HUES6 (cell line): Measurements from ENCODE around the gene EIF4E3.

Experiments used
- H3K27ac ChIP-seq: 2 replicates; pipeline ENCODE4 v1.7.0; 2013; ENCODE audit warnings: low read depth, mild to moderate bottlenecking, low read length, inconsistent platforms
- H3K27me3 ChIP-seq: 2 replicates; pipeline ENCODE4 v1.6.1; 2013; ENCODE audit warnings: low read length; ENCODE audit not compliant: control insufficient read depth, insufficient read depth
- H3K36me3 ChIP-seq: 2 replicates; pipeline ENCODE4 v1.6.1; 2013; ENCODE audit warnings: low read length; ENCODE audit not compliant: control insufficient read depth, insufficient read depth
- H3K4me1 ChIP-seq: 2 replicates; pipeline ENCODE4 v1.6.1; 2013; ENCODE audit warnings: low read length; ENCODE audit not compliant: control insufficient read depth, insufficient read depth
- H3K4me3 ChIP-seq: 2 replicates; pipeline ENCODE4 v1.5.1; 2013; ENCODE audit warnings: low read depth, low read length
- H3K9ac ChIP-seq: one replicate; pipeline ENCODE4 v1.6.1; 2013; ENCODE audit warnings: mild to moderate bottlenecking, low read length
- H3K9me3 ChIP-seq: 2 replicates; pipeline ENCODE4 v1.6.1; 2013; ENCODE audit warnings: low read depth, low read length; ENCODE audit not compliant: control insufficient read depth, insufficient read depth

EIF4E3 gene

DNA sequence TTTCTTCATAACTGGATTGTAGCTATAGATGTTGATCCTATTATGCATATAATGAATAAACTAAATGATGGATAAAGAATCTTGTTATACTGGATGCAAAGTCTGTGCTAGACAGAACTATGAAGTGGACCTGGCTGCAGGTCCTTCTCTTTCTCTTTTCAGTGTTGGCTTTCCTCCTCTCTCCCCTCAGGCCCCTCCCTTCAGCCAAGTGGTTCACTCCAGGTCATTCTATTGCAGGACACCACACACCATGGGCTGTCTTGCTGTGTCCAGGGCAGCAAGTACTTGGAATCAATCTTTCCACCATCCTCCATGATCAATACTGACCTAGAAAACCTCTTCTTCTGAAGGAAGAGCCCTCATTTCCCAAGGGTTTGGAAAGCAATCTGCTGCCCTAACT lies 20.3 kb downstream of the EIF4E3 start:
- H3K27me3 ChIP-seq: no peaks in the 10 kb centered on the region
- no peak overlapping the region for H3K4me3 ChIP-seq
- H3K27ac ChIP-seq: no peak overlapping the region
- peaks cover 28% of the 10 kb centered on the region for H3K4me1 ChIP-seq
- no peak overlapping the region for H3K9ac ChIP-seq
- no peaks in the 10 kb centered on the region for H3K9me3 ChIP-seq
- H3K36me3 ChIP-seq: no peaks in the 10 kb centered on the region; the same call in 1 of the 2 replicates

DNA sequence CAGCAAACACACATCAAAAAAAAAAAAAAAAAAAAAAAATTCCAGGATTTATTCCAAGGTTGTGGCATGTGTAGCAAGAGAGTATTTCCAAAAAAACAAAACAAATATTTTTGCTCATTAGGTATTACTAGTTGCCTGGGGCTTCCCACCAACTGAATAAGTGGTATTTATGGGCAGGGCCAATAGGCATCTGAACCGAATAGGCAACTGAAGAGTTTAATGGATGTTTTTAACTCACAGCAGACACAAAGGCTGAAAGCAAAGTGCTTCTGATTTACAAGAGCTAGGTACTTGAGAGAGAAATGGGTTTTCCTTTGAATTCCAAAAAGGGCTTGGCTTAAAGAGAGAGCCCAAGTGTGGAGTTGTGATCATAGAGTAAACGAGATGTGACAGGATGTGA lies 21.4 kb downstream of the EIF4E3 start:
- Histone ChIP-seq H3K36me3 (no peaks in the 10 kb centered on the region), H3K27ac (peak overlapping the region; percentile 52; the same call in 1 of the 2 replicates), H3K4me3 (no peak overlapping the region), H3K9ac (peak overlapping the region; percentile 19), H3K27me3 (no peaks in the 10 kb centered on the region), H3K9me3 (no peaks in the 10 kb centered on the region), H3K4me1 (peaks cover 28% of the 10 kb centered on the region)

- Histone ChIP-seq H3K9me3 (no peaks in the 10 kb centered on the region), H3K36me3 (no peaks in the 10 kb centered on the region), H3K9ac (no peak overlapping the region), H3K4me3 (no peak overlapping the region), H3K27me3 (no peaks in the 10 kb centered on the region), H3K4me1 (peaks cover 28% of the 10 kb centered on the region), H3K27ac (no peak overlapping the region)
These were observed 22.8 kb downstream of the EIF4E3 start for GRCh38 chr3:71702131-71703024.

DNA sequence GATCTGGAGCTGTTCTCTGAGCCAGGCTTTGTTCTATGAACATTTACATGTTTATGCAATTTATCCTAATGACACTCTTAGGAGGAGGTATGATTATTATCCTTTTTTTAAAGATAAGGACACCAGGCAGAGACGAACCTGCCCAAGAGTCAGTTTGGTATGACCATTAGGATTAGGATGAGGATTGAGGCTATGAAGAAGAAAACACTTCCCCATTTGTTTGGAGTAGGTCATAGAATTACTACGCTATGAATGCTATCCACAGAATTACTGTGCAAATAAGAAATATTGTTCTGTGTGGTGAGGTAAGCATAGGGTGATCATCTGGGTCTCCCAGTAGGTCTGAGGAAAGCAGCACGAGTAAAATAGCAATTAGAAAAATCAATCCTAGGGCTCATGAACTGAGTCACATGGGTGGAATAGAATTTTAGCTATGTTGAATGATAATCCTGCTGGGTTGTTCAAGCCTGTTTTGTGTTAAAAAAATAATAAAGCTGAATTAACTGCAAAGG lies 23.9 kb downstream of the EIF4E3 start:
- Histone ChIP-seq H3K27me3 (no peaks in the 10 kb centered on the region), H3K9me3 (no peaks in the 10 kb centered on the region), H3K4me3 (no peak overlapping the region), H3K27ac (no peak overlapping the region), H3K36me3 (no peaks in the 10 kb centered on the region), H3K9ac (no peak overlapping the region), H3K4me1 (peaks cover 28% of the 10 kb centered on the region)

- H3K4me1 ChIP-seq: peaks cover 26% of the 10 kb centered on the region
- H3K9ac ChIP-seq: no peak overlapping the region
- H3K27ac ChIP-seq: no peak overlapping the region
These were observed 30.2 kb downstream of the EIF4E3 start for GRCh38 chr3:71695000-71695482.

DNA sequence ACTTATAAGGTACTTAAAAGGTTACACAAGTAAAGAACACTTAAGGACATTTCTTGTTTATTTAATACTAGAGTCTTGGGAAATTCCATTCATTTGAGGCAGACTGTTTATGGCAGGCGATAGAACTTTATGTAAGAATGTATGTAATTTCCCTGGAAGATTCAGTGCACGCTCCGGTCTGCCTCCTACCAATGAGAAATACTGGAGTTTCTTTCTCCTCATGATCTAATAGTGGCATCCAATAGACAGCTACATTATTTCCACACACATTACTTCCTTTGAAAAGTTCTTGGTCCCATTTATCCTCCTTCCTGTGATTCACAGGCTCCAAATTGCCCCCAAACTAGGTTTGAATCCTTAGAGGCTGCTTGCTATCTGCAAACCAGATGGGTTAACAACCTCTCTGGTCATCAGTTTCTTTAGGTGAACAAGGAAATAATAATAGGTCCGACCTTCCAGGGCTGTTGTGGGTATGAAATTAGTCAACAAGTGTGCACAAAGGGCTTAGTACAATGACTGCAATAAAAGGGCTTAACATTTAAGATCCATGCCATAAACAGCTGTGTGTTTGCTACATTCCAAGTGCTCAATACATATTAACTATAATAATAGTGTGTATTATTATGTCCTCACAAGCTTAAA lies 30.7 kb downstream of the EIF4E3 start:
- H3K4me1 ChIP-seq: peaks cover 31% of the 10 kb centered on the region
- H3K9ac ChIP-seq: no peak overlapping the region
- no peak overlapping the region for H3K4me3 ChIP-seq
- H3K36me3 ChIP-seq: no peaks in the 10 kb centered on the region
- no peaks in the 10 kb centered on the region for H3K9me3 ChIP-seq
- no peak overlapping the region for H3K27ac ChIP-seq
- H3K27me3 ChIP-seq: no peaks in the 10 kb centered on the region

More at GRCh38 chr3:71695000-71695482, 30.2 kb downstream of the EIF4E3 start:
- no peak overlapping the region for H3K4me3 ChIP-seq
- H3K9me3 ChIP-seq: no peaks in the 10 kb centered on the region
- no peaks in the 10 kb centered on the region for H3K36me3 ChIP-seq
- no peaks in the 10 kb centered on the region for H3K27me3 ChIP-seq

DNA sequence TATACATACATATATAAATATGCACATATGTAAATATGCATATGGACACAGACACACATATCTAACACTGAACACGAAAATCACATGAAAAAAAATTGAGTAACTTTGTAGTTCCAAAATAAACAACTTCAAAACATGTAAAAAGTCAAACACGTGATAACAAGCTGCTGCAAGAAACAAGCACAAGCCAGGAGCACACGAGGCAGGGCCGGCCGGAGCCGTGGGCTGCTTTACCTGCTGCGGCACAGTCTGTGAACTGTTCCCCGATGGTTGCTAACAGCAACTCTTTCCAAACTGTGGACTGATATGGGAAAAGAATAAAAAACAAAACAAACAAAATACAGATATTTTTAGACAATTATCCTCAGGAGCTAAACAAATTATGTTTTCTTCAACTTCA lies 31.6 kb downstream of the EIF4E3 start:
- Histone ChIP-seq H3K36me3 (no peaks in the 10 kb centered on the region), H3K9ac (no peak overlapping the region), H3K4me1 (peaks cover 40% of the 10 kb centered on the region), H3K9me3 (no peaks in the 10 kb centered on the region), H3K27ac (no peak overlapping the region), H3K4me3 (no peak overlapping the region), H3K27me3 (no peaks in the 10 kb centered on the region)

DNA sequence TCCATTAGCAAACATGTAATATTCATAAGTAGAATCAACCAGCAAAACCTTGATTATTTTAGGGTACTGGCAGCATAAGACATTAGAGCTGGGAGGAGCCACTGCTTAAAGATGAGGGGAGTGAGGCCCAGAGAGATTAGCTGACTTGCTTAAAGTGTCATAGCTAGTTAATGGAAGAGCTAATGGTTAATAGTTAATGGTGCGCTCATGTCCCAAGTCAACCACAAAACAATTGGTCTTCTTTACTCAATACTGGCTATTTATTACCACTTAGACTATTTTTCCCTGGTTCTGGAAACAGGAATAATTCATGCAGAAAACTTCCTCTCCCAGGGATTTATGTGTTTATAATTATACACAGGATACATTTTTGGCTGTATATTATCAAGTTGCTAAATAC lies 33.1 kb downstream of the EIF4E3 start:
- Histone ChIP-seq H3K9me3 (no peaks in the 10 kb centered on the region), H3K27ac (no peak overlapping the region), H3K4me3 (no peak overlapping the region), H3K27me3 (no peaks in the 10 kb centered on the region), H3K4me1 (peaks cover 54% of the 10 kb centered on the region), H3K36me3 (no peaks in the 10 kb centered on the region), H3K9ac (no peak overlapping the region)

GRCh38 chr3:71690341-71690841 lies 34.8 kb downstream of the EIF4E3 start:
- H3K9me3 ChIP-seq: no peaks in the 10 kb centered on the region
- H3K36me3 ChIP-seq: no peaks in the 10 kb centered on the region
- no peak overlapping the region for H3K4me3 ChIP-seq
- peak overlapping the region; percentile 1; the same call in 1 of the 2 replicates for H3K27ac ChIP-seq
- peak overlapping the region; percentile 25 for H3K9ac ChIP-seq
- H3K4me1 ChIP-seq: peaks cover 54% of the 10 kb centered on the region
- no peaks in the 10 kb centered on the region for H3K27me3 ChIP-seq

GRCh38 chr3:71689291-71689690 lies 35.9 kb downstream of the EIF4E3 start:
- peaks cover 55% of the 10 kb centered on the region for H3K4me1 ChIP-seq
- H3K27ac ChIP-seq: peak overlapping the region; percentile 68

GRCh38 chr3:71688121-71688520 lies 37.1 kb downstream of the EIF4E3 start:
- H3K4me1 ChIP-seq: peaks cover 65% of the 10 kb centered on the region
- H3K4me3 ChIP-seq: no peak overlapping the region
- H3K27ac ChIP-seq: peak overlapping the region; percentile 68; the same call in 1 of the 2 replicates
- no peak overlapping the region for H3K9ac ChIP-seq
- no peaks in the 10 kb centered on the region for H3K27me3 ChIP-seq
- H3K36me3 ChIP-seq: no peaks in the 10 kb centered on the region
- no peaks in the 10 kb centered on the region for H3K9me3 ChIP-seq

More at GRCh38 chr3:71689291-71689690, 35.9 kb downstream of the EIF4E3 start:
- no peak overlapping the region for H3K9ac ChIP-seq
- no peaks in the 10 kb centered on the region for H3K36me3 ChIP-seq
- no peaks in the 10 kb centered on the region for H3K9me3 ChIP-seq
- H3K4me3 ChIP-seq: no peak overlapping the region
- no peaks in the 10 kb centered on the region for H3K27me3 ChIP-seq
